ENCODE measurements around the gene GALNT10. TPM values are rescaled to one million over a fixed set of nuclear protein-coding genes. Genes with fewer than 3 reads are reported as not detected.

GALNT10 gene
- total and polyA plus RNA-seq, 2 of the 8 experiments (the other 6 are each of a cell fraction or from before 2014, with no cell fraction given): 4.6 to 15.5 TPM

GRCh38 chr5:154293219-154293618, 102.7 kb downstream of the GALNT10 start (continued):
- TF ChIP-seq RAD21 (IDR thresholded peaks at IDR 0.05 in 1 of 2, conservative IDR thresholded peaks at IDR 0.05 in 1 of 2; ENCODE audit: low read depth in 2 of 2, low read length in 2 of 2) (no peak), KDM1A (IDR thresholded peaks at IDR 0.05; ENCODE audit: borderline replicate concordance, low read length) (no peak), GTF2F1 (IDR thresholded peaks at IDR 0.05; ENCODE audit: borderline replicate concordance, low read depth, low read length) (no peak), SP2 (IDR thresholded peaks at IDR 0.05; ENCODE audit: low read length) (no peak), CBX5 (IDR thresholded peaks at IDR 0.05; ENCODE audit: low read depth, low read length) (no peak), EP300 (IDR thresholded peaks at IDR 0.05; ENCODE audit: borderline replicate concordance in 1 of 2, low read depth in 2 of 2, low read length in 2 of 2) (no peak)
